Cortex of kidney (tissue), 1 donor: ENCODE data around the gene RASGEF1B.

ENCODE experiments used
- DNase-seq: peaks from one replicate; lab custom pipeline; 2025; lab: John Stamatoyannopoulos, UW

RASGEF1B gene

DNA sequence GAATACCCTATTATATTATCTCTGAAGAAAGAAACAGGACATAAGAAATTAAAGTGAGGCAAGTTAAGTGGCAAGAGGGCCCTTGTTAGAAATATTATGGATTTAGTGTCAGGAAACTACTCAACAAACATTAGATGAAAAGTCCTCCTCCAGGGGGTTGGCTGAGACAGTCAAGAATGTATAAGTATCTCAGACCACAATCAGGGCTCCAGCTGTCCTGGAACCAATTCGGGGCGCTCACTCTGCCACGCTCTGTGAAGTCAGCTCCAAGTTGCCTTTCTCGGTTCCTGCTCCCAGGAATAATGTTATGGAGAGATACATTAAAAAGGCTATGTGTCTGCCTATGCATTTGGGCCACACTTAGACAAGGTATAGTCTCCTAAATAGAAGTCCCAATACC is 73.3 kb downstream of the RASGEF1B start:
- DNase-seq, result no peak

DNA sequence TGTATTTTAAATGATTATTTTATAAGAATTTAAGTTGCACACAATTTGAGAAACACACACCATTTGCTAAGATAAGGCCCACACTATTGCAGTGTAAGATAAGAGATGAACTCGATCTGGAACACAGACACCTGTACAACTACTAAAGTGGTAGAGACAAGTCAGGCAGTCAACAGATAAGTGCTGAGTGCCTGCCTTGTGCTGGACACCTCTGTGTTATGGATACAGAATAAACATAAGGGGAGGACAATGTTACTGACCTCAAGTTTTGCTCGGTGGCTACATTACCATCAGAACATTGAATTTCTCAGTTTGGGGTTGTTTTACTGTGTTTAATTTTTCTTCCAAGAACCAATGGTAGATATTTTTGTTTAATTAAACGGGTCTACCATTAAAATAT is 74.1 kb downstream of the RASGEF1B start:
- no peak for DNase-seq

DNA sequence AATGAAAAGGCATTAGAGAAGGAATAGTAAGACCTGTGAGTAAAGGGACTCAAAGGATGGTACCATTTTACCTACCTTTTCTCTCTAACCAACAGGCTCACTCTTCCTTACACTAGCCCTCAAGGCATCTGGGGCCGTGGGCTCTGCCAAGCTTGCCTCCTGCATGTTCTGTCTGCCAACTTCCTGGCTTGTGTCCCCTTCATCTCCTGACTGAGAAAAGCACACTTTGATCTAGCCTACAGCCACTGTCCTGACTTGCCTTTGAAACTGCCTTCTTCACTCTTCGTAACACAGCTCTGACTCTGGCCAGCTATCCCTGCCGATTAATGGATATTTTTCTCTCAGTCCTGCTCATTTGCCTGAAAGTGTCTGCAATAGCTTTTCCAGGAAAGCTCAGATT is 76.5 kb downstream of the RASGEF1B start:
- DNase-seq, result no peak

DNA sequence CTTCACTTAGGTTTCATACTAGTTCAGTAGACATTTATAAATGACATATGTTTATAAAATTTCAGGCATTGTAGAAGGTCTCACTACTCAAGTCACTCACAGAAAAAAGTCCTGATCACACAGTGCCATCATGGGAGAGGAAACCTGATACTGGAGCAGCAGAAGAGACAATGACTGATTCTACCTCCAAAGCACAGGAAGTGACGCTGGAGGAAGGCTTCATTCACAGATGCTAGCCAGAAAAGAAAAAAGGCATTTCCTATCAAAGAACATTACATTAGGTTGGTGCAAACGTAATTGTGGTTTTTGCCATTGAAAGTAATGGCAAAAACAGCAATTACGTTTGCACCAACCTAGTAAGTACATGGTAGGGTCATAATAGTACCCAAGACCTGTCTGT is 79.5 kb downstream of the RASGEF1B start:
- no peak for DNase-seq

DNA sequence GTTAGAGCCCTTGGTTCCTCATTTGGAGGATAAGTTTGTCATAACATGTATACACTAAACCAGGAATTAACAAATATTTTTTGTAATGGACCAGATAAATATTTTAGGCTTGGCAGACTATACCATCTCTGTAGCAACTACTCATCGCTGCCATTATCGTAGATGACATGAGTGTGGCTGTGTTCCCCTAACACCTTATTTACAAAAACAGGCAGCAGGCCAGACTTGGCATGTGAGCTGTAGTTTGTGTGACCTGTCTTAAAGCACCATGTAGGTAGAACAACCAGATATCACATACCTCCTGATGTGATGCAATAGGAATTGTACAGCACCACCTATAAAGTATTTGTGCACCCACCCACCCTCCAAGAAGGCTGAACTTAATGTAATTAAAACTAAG is 82.0 kb downstream of the RASGEF1B start:
- DNase-seq, result no peak

DNA sequence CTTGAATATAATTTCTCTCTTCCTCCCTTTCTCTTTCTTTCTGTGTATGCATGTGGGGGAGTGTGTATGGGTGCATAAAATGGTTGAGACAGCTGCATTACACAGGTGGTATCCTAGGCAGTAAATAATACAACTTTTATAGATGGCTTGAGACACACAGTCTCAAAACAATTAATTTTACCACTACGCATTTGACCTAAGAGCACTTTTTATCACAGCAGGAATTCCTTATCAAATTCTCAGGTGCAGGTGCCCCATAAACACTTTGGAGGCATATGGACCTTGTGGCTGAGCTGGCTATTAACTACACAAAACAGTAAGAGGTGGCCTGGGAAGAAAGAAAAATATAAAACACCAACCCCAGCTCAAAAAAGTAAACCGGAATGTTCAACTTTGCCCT is 91.3 kb downstream of the RASGEF1B start:
- DNase-seq, result no peak

DNA sequence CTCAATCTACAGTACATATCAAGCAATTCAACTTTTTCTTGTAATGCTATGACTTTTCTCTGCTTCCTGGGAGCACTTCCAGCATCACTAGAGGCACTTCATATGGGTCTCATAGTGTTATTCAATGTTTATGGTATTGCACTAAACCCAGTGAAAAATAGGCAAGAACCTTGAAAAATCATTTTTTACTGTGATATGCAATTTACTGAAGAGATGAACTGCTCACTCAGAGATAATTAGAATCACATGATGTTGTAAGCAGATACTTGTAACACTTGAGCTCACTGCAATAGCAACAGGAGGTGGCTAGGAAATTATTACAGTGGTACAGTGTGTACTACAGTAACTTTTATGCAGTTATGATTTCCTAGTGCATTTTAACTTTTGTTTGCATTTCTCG is 93.3 kb downstream of the RASGEF1B start:
- DNase-seq, result no peak

DNA sequence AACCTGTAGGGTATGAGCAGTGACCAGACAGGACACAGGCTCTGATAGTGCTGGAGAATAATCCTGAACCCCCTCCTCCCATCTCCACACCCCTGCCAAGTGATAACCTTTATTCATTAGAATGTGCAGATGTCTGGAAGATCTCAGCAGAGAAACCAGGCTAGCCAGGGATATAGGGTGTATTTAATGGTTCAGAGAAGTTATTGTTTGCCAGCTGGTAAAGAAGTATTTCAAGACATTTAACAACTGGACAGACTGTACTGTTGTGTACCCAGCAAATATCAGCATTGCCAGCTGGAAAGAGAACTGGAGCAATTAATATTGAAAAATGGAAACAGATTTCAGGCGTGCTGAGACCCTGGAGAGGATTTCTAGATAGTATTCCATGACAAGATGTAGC is 94.5 kb downstream of the RASGEF1B start:
- DNase-seq, result no peak

DNA sequence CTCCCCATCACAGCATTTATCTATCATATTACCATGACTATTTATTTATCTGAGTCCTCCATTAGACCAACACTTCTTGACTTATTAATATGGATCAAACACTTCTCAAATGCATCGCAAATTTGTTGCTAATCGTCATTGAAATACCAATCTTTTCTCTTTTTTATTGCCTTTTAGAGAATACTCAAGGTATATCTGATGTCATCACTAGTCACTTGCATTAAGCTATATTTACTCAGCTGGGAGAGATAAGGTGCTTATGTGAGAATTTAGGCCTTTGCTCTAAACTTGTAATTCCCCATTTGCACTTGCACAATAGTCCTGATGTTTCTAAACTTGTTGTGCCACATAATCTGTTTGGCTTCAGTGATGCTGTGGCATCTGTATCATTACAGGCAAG is 95.0 kb downstream of the RASGEF1B start:
- no peak for DNase-seq
